ENCODE results near the gene VCAM1. TPM values are rescaled to one million over a fixed set of nuclear protein-coding genes. Genes with fewer than 3 reads are reported as not detected.

The VCAM1 gene, protein sequence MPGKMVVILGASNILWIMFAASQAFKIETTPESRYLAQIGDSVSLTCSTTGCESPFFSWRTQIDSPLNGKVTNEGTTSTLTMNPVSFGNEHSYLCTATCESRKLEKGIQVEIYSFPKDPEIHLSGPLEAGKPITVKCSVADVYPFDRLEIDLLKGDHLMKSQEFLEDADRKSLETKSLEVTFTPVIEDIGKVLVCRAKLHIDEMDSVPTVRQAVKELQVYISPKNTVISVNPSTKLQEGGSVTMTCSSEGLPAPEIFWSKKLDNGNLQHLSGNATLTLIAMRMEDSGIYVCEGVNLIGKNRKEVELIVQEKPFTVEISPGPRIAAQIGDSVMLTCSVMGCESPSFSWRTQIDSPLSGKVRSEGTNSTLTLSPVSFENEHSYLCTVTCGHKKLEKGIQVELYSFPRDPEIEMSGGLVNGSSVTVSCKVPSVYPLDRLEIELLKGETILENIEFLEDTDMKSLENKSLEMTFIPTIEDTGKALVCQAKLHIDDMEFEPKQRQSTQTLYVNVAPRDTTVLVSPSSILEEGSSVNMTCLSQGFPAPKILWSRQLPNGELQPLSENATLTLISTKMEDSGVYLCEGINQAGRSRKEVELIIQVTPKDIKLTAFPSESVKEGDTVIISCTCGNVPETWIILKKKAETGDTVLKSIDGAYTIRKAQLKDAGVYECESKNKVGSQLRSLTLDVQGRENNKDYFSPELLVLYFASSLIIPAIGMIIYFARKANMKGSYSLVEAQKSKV
- total RNA-seq: 382 and 511 TPM in 2 replicates

DNA sequence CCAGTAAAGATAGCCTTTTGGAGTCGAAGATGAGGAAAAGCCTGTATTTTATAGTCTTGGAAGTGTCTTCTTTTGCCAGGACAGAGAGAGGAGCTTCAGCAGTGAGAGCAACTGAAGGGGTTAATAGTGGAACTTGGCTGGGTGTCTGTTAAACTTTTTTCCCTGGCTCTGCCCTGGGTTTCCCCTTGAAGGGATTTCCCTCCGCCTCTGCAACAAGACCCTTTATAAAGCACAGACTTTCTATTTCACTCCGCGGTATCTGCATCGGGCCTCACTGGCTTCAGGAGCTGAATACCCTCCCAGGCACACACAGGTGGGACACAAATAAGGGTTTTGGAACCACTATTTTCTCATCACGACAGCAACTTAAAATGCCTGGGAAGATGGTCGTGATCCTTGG lies at the start of gene VCAM1:
TSS of gene VCAM1 (plus strand) at position 253 of the 400 bp plus-strand sequence. CDS start at position 372, 119 bp downstream.
- Histone ChIP-seq H4K20me1 (ENCODE audit: insufficient read depth, low read length) (no peaks in the 10 kb centered on the region), H3K4me2 (ENCODE audit: insufficient read depth, low read length) (peak within 1 kb of the TSS; percentile 90), H3K27ac (ENCODE audit: low read depth, low read length) (peak within 1 kb of the TSS; percentile 78), H3K79me2 (ENCODE audit: insufficient read depth, low read length) (peaks cover 48% of the 10 kb centered on the region), H3K9me3 (ENCODE audit: low read depth, low read length) (no peaks in the 10 kb centered on the region), H3K27me3 (ENCODE audit: insufficient read depth, low read length) (no peaks in the 10 kb centered on the region), H3K4me3 (ENCODE audit: insufficient read depth, low read length) (peak within 1 kb of the TSS; percentile 78), H3K4me1 (ENCODE audit: insufficient read depth, low read length) (peaks cover 30% of the 10 kb centered on the region), H2AFZ (ENCODE audit: low read length) (peak within 1 kb of the TSS; percentile 70), H3K36me3 (ENCODE audit: insufficient read depth, low read length) (peaks cover 16% of the 10 kb centered on the region)
- TF ChIP-seq CTCF (IDR thresholded peaks at IDR 0.05; ENCODE audit: extremely low read depth, low read depth, low read length): no peak
- DNase-seq (ENCODE audit: insufficient read length, low spot score, missing footprints): no peak

DNA sequence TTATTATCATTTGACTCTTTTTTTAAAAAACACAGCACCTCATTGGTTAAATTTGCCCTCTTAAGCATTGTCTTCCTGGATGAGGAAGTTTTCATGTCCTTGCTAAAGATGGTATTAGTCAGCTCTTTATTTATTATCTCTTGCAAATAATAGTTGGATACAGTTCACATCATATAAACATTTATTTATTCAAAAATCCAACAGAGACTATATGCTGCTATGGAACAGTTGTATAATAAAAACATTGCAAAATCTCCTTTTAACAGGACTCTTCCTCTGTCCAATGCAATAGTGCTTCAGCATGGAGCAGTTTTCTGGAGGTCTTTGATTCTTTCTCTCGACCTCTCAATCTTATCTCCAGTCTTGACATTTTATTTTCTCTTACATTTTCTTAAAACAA lies 49.5 kb upstream of the VCAM1 start:
- no peak for DNase-seq (ENCODE audit: insufficient read length, low spot score, missing footprints)
- Histone ChIP-seq H2AFZ (ENCODE audit: low read length) (no peak overlapping the region), H3K9me3 (ENCODE audit: low read depth, low read length) (peaks cover 5% of the 10 kb centered on the region), H3K27ac (ENCODE audit: low read depth, low read length) (no peak overlapping the region), H4K20me1 (ENCODE audit: insufficient read depth, low read length) (no peaks in the 10 kb centered on the region), H3K36me3 (ENCODE audit: insufficient read depth, low read length) (no peaks in the 10 kb centered on the region), H3K27me3 (ENCODE audit: insufficient read depth, low read length) (no peaks in the 10 kb centered on the region), H3K79me2 (ENCODE audit: insufficient read depth, low read length) (no peaks in the 10 kb centered on the region), H3K4me3 (ENCODE audit: insufficient read depth, low read length) (no peak overlapping the region), H3K4me1 (ENCODE audit: insufficient read depth, low read length) (peaks cover 6% of the 10 kb centered on the region), H3K4me2 (ENCODE audit: insufficient read depth, low read length) (no peak overlapping the region)
- no peak for TF ChIP-seq CTCF (IDR thresholded peaks at IDR 0.05; ENCODE audit: extremely low read depth, low read depth, low read length)

DNA sequence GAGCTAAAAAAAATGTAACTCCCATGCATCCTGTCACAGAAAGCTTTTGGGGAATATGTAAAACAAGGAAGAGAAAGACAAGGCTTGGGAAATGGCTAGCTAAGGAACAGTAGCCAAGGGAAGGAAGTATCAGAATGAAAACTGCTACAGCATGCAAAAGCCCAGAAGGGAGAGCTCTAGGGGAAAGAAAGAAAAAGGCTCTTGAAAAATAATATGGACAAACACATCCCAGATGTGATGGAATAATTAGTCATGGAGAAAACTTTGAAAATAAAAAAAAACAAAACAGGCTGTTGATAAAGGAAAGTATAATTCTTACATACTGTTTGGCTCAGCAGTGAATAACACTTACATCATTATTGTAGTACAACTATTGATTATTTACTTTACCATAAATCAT lies 47.9 kb upstream of the VCAM1 start:
- Histone ChIP-seq H2AFZ (ENCODE audit: low read length) (peak overlapping the region; percentile 76), H3K4me2 (ENCODE audit: insufficient read depth, low read length) (no peak overlapping the region), H3K27ac (ENCODE audit: low read depth, low read length) (no peak overlapping the region), H4K20me1 (ENCODE audit: insufficient read depth, low read length) (no peaks in the 10 kb centered on the region), H3K36me3 (ENCODE audit: insufficient read depth, low read length) (no peaks in the 10 kb centered on the region), H3K9me3 (ENCODE audit: low read depth, low read length) (peaks cover 5% of the 10 kb centered on the region), H3K27me3 (ENCODE audit: insufficient read depth, low read length) (no peaks in the 10 kb centered on the region), H3K79me2 (ENCODE audit: insufficient read depth, low read length) (no peaks in the 10 kb centered on the region), H3K4me1 (ENCODE audit: insufficient read depth, low read length) (peaks cover 6% of the 10 kb centered on the region), H3K4me3 (ENCODE audit: insufficient read depth, low read length) (no peak overlapping the region)
- peak; percentile 31 for TF ChIP-seq CTCF (IDR thresholded peaks at IDR 0.05; ENCODE audit: extremely low read depth, low read depth, low read length)
- peak; percentile 69 for DNase-seq (ENCODE audit: insufficient read length, low spot score, missing footprints)
